Measurements from ENCODE around the gene SIGLEC15. TPM values are rescaled to one million over a fixed set of nuclear protein-coding genes. Genes with fewer than 3 reads are reported as not detected.

The SIGLEC15 gene
- total RNA-seq, 1 experiment from 2014 or later: 0.13 TPM

GRCh38 chr18:45870419-45870818 lies 44.9 kb downstream of the SIGLEC15 start:
- no peaks in the 10 kb centered on the region for H3K4me1 ChIP-seq (ENCODE audit: insufficient read depth, low read length)
- no peaks in the 10 kb centered on the region for H3K23me2 ChIP-seq (ENCODE audit: insufficient read length, low read depth, low read length, poor library complexity, severe bottlenecking)
- no peak overlapping the region for H2AK5ac ChIP-seq (ENCODE audit: insufficient read length, low read length)
- H3K27me3 ChIP-seq (ENCODE audit: insufficient read depth, low read length): no peaks in the 10 kb centered on the region
- no peak overlapping the region for H3T11ph ChIP-seq (ENCODE audit: low read length)
- no peak overlapping the region for H4K5ac ChIP-seq (ENCODE audit: insufficient read length, low read depth, low read length)
- no peak overlapping the region for H2BK20ac ChIP-seq (ENCODE audit: low read depth, low read length, poor library complexity, severe bottlenecking)
- H2BK12ac ChIP-seq (ENCODE audit: insufficient read length, low read depth, low read length): no peak overlapping the region
- H3K14ac ChIP-seq (ENCODE audit: insufficient read depth, low read length): no peak overlapping the region
- Mint-ChIP-seq H3K36me3 (ENCODE audit: insufficient read depth in 1 of 3, low read depth in 3 of 3) (peaks cover 18 to 48% (median 33%) of the 10 kb centered on the region in 3 experiments; a peak in 6 of 7 replicates), H3K9me3 (peaks cover 2 to 5% of the 10 kb centered on the region in 2 experiments; a peak in 4 of 5 replicates), H3K4me3 (no peak overlapping the region), H3K4me1 (no peaks in the 10 kb centered on the region), H3K27me3 (ENCODE audit: low read depth) (no peaks in the 10 kb centered on the region), H3K27ac (no peak overlapping the region)
- DNase-seq: no peak
- H3K18ac ChIP-seq (ENCODE audit: insufficient read length, low read depth, low read length): no peak overlapping the region
- no peak overlapping the region for H3K27ac ChIP-seq (ENCODE audit: insufficient read length, low read depth, low read length)
- no peak overlapping the region for H4K8ac ChIP-seq (replicated peaks; ENCODE audit: insufficient read length, low read depth, low read length)
- H3K9me3 ChIP-seq (ENCODE audit: control insufficient read depth, low read depth, low read length): no peaks in the 10 kb centered on the region
- H3K23ac ChIP-seq (ENCODE audit: insufficient read length, low read depth, low read length): no peak overlapping the region
- no peak overlapping the region for H4K91ac ChIP-seq (ENCODE audit: insufficient read length, low read depth, low read length)
- H3K4me2 ChIP-seq (ENCODE audit: insufficient read depth, insufficient read length, low read length): no peak overlapping the region
- no peaks in the 10 kb centered on the region for H3K79me2 ChIP-seq (ENCODE audit: insufficient read depth, low read length)
- TF ChIP-seq CTCF (conservative IDR thresholded peaks at IDR 0.05): no peak
- H2BK5ac ChIP-seq (ENCODE audit: insufficient read length, low read length): no peak overlapping the region
- H3K9ac ChIP-seq (ENCODE audit: extremely low read depth, insufficient read length, low read length): no peak overlapping the region
- WGBS (ENCODE audit: extremely low coverage, insufficient read length, low lambda C conversion rate): no CpG with 5 or more reads among the region's 7 CpGs
- no peak overlapping the region for H2BK15ac ChIP-seq (ENCODE audit: low read depth, low read length)
- no peak overlapping the region for H2BK120ac ChIP-seq (ENCODE audit: low read depth, low read length, poor library complexity, severe bottlenecking)
- H4K20me1 ChIP-seq (ENCODE audit: control insufficient read depth, insufficient read depth, insufficient read length): no peaks in the 10 kb centered on the region
- H2AFZ ChIP-seq (ENCODE audit: low read length): no peak overlapping the region
- no peaks in the 10 kb centered on the region for H3K79me1 ChIP-seq (ENCODE audit: insufficient read depth, low read depth, low read length, poor library complexity, severe bottlenecking)
- no peak overlapping the region for H3K56ac ChIP-seq (ENCODE audit: insufficient read length, low read depth, low read length)
- no peak overlapping the region for H3K4ac ChIP-seq (ENCODE audit: low read depth, low read length)

Data from H9 (cell line).